Middle frontal gyrus (tissue), 1 donor: ENCODE results near the gene SRL.
"Not testable (repeated sequence)": the region's sequence is repeated elsewhere in the genome, so short reads cannot be mapped to it uniquely, and the experiment has no call there.

Experiments
- DNase-seq: peaks from one replicate; pipeline ENCODE4 v3.0.0-alpha.2; 2015; ENCODE audit warnings: low spot score; ENCODE audit errors: extremely low spot score

Gene SRL

DNA sequence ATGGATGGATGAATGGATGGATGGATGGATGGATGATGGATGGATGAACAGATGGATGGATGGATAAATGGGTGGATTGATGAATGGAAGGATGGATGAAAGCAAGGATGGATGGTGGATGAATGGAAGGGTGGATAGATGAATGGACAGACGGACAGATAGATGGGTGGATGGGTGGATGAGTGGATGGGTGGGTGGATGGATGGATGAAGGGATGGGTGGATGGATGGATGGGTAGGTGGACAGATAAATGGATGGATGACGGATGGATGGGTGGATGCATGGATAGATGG lies 14.9 kb downstream of the SRL start:
- no peak for DNase-seq

DNA sequence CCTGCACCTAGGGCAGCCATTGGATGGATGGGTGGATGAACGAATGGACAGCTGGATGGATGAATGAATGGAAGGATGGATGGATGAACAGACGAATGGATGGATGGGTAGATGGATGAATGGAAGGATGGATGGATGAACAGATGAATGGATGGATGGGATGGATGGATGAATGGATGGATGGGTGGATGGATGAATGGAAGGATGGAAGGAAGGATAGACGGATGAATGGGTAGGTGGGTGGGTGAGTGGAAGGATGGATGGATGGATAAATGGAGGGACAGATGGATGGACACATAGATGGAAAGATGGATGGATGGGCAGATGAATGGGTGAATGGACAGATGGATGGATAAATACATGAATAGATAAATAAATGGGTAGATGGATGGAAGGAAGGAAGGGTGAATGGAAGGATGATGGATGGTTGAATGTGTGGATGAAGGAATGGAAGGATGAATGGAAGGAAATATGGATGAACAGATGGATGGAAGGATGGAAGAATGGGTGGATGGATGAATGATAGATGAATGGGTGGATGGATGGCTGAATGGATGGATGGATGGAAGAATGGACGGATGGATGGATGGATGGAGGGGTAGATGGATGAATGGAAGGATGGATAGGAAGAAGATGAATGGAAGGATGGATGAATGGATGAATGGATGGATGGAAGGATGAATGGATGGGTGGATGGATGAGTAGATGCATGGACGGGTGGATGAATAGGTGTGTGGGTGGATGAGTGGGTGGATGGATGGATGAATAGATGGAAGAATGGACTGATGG lies 15.4 kb downstream of the SRL start:
- DNase-seq: no peak

DNA sequence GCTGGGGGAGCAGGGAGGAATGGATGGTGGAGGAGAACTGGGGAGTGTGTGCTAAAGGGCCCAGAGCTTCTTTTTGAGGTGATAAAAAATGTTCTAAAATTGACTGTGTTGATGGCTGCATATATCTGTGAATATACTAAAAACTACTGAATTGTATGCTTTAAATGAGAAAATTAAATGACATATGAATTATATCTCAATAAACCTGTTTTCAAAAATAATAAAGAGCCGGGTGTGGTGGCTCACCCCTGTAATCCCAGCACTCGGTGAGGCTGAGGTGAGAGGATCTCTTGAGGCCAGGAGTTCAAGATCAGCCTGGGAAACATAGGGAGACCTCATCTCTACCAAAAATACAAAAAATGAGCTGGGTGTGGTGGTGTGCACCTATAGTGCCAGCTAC lies 16.8 kb downstream of the SRL start:
- no peak for DNase-seq

DNA sequence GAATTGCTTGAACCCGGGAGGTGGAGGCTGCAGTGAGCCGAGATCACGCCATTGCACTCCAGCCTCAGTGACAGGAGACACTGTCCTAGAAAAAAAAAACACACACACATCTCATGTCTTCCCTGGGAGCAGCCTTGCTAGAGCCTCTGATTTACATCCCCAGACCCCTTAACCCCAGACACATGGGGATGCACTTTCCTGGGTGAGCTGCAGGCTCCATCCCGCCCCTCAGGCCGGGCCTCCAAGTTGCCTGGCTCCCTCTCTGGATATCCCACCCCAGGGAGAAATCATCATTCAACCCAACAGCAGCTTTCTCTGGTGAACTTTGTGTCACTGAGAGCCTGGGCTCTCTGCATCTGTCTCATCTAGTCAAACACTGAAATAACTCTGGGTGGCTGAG lies 21.5 kb downstream of the SRL start:
- no peak for DNase-seq

DNA sequence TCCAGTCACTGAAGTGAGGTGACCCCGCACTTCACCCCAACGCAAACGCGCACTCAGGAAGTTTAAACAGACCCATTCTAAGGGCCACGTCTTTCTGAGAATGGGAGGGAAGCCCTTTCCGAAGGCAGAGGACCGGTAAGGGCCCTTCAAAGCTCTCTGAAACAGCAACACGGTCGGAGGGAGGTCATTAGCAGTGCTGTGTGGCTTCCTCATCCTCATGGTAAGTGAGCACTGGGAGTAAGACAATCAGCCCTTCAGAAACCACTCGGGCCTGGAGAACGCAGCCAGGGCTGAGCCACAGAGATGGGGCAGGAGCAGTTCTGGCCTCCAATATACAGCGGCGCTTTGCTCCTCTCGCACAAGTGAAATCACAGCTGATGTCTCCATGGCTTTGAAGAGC lies 23.7 kb downstream of the SRL start:
- no peak for DNase-seq

DNA sequence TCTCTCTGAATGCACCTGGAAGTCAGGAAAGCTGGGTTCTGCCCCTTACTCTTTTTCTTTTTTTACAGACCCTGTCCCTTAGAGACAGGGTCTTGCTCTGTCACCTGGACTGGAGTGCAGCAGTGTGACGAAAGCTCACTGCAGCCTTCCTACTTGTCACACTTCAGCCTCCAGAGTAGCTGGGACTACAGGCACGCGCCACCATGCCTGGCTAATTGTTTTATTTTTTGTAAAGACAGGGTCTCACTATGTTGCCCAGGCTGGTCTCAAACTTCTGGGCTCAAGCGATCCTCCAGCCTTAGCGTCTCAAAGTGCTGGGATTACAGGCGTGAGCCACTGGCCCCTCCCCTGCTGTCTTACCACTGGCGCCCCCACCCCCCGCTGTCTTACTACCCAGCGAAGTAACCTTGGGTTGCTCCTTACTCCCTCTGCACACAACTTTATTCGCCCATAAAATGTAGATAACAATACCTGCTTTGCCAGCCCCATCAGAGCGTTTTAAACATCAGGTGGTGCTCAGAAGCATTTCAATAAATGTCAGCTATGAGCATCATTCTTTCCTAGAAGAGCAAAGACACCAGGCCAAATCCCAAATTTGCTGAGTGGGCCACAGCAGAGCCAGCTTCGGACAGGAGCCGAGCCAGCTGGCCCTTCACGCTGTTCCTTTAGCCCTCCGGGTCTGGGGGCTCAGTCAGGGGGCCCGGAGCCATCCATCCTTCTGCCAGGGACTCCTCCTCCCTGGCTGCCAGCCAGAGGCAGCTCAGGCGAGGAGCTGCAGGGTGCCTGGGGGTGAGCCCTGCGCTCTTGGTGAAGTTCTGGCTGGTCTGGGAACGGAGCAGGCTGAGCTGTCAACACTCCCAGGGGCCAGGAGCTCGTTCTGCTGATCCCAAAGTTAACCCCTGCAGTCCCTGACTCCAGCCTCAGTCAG lies 24.4 kb downstream of the SRL start:
- no peak for DNase-seq

DNA sequence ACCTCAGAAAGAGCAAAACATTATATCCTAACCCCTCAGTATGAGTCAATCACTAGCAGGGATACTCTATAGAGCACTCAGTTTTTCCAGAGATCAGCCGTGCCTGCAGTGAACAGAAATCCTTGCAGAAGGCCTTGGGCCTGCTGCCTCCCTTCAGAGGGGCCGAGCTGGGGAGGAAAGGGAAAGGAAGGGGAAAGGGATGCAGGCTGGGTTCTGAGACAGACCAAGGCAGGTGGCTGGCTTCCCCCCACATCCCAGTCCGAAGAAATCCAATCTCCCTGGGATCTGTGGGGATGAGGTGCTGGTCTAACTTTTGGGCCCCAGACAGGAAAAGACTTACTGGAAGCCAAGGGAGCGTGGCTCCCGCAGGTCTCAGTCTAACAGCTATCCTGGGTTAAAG lies 25.3 kb downstream of the SRL start:
- no peak for DNase-seq

DNA sequence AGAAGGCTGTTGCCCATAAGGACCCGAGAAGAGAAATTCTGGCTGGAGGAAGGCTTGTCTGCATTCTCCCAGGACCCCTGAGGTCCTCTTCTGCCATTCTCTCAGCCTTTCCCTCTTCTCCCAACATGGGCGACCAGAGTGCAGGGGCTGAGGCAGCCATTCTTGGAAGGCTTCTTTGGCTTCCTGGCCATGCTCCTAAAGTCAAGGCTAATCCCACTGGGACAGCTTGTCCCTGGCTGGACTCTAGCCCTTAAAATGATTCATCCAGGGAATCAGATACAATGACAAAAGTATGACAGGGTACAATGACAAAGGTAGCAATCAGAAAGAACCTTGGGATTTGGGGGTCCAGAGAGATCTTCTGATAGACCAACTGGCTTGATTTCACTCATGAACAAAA lies 26.8 kb downstream of the SRL start:
- no peak for DNase-seq

DNA sequence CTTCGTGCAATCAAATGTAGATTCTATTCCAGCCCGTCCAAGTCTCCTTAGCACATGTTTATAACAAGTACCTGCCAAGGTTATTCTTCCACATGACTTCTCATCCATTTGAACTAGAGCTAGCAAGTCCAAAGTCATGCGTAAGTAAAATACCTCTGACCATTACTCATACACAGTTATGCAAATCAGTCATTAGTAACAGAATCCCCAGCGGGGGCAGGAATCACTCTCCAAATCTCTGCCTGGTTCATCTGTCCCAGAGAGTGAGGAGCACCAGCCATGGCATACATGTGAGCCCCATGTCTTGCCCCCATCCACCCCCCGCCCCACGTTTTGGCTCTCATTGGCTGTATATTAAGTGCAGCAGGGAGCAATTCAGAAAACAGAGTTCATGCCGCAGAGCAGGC lies 27.7 kb downstream of the SRL start:
- no peak for DNase-seq

DNA sequence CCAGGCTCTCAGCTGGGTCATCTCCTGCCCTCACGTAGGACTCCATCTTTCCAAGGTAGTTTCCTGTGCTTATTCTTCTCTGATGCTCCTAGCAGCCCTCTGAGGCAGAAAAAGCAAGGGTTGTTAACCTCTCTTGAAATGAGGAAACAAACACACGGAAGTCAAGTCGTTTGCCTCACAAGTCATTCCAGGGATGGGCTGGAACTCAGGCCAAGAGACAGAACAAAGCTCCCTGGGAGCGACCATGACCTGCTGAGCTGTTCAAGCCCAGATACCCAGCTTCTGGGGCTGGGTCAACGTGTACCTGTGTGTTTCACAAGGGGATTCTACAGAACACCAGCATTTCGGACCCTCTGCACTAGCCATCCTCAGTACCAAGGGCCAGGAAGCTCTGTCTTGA lies 28.1 kb downstream of the SRL start:
- DNase-seq: no peak

DNA sequence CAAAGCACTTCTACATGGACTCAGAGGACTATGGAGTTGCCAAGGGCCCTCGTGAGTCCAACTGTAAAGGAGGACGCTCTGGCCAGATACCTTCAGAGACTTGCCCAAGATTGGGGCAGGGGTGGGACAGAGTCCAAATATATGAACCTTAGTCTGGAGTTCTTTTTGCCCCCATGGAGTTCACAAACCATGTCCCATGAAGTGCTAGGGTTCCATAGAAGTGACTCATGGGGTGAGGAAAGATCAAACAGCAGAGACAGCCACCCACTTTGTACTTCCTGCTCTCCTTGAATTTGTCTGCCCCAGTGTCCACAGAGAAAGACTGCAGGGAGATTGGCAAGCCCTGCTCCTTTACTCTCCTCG lies 29.0 kb downstream of the SRL start:
- no peak for DNase-seq

DNA sequence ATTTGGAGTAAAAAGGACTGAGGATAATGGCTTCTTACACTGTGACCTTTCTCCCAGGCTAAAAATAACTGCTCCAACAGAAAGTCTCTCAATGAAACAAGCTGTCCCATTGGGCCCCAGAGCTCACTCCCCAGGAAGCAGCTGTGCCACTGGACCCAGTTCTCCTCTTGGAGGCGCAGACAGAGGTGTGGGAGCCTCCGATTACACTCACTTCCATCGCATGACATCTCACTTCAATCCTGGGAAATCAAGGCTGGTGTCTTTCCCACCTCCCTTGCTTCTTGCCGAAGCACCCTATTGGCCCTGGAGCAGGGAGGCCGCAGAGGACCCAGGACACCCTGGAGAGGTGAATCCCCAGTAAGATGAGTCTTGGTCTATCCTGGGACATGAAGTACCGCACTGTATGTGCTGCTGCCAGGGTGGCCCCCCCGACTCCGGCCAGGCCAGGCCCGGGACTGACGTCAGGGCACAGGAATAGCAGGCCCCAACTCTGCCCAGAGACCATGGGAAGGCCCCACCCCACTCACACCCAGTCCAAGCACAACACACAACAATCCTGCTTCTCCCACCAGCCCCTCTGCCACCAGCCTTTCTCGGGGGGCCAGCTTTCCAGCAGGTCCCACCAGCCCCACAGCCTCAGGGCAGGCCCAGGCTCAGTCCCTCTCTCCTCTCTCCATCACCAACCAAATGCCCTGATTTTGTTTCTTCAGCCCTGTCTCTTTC lies 29.5 kb downstream of the SRL start:
- no peak for DNase-seq

DNA sequence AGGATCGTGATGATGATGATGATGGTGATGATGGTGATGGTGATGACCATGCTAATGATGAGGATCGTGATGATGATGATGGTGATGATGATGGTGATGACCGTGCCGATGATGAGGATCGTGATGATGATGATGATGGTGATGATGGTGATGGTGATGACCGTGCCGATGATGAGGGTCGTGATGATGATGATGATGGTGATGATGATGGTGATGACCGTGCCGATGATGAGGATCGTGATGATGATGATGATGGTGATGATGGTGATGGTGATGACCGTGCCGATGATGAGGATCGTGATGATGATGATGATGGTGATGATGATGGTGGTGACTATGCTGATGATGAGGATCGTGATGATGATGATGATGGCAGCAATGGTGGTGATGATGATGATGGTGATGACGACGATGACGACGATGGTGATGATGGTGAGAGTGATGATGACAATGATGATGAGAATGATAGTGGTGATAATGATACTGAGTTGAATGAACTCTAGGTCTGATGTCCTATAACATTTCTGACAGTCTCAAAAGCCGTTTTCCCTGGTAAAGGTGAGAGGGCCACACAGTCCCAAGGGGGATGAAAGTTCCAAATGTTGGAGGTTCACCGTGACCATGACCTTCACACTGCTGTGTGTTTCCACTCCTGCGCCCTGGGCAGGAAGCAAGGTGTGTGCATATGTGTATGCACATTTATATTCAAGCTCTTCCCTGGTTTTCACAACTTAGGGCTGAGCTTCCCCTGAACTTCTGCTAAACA lies 30.3 kb downstream of the SRL start:
- DNase-seq: not testable (repeated sequence)

DNA sequence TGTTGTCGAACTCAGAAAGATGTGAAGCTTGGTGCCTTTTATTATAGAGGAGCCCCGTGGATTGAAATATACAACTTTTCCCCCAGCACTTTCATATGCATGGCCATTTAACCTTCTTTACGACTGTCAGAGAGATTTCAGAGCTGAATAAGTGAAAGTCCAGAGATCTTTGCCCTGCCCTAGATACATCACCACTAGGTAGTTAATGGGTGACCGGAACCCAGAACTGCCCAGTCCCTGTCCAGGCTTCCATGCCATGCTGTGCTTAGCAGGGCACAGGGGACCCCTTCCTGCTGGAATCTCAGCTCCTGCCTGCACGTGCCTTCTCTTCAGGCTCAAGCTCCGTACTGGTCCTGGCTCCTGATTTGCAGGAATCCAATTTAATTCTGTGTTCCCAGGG lies 32.2 kb downstream of the SRL start:
- no peak for DNase-seq

DNA sequence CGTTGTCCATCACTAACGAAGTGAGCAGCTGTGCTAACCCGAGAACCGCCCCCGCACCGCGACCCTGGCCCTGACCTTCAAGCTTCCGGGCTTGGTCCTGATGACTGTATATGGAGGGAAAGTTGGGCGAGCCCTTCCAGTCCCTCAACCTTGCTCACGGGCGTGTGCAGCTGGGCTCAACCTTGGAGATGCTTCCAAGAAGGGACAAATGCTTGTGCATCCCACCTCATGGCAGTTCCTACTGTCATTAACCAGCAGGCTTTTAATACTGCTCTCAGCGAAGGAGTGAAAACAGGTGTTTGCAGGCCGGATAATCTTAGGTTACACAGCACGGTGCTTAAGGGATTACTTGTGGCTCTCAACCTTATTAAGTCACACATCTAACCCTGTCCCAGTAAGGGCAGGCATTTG lies 33.5 kb downstream of the SRL start:
- no peak for DNase-seq

DNA sequence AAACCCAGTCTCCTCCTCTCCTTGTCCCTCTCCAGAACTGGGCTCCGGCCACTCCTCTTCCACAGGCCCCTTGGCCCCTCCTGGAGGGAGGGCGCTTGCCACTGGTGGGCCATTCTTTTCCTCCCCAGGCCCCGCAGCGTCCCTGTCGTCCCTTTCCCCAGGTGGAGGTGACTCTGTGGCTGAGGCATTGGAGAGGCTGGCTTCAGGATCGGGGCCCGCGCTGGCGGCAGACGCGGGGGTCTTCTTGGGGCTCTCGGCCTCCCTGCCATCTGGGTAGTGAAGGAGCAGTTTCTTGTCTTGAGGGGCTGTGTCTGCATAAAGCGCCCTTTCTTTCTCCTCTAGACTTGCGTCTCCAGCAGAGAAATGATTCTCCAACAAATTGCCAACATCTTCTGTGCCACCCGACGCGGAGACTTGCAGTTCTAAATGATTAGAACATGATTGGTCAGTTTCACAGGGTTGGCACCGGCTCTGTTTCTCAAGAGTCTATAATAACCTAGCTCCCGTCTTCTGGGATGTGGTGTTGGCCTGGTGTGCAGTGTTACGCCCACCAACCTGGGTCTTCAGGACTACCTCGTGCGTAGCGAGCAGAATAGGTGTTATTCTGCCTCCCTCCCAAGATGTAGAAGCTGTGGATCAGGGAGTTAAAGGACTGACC lies 34.1 kb downstream of the SRL start:
- DNase-seq: no peak

DNA sequence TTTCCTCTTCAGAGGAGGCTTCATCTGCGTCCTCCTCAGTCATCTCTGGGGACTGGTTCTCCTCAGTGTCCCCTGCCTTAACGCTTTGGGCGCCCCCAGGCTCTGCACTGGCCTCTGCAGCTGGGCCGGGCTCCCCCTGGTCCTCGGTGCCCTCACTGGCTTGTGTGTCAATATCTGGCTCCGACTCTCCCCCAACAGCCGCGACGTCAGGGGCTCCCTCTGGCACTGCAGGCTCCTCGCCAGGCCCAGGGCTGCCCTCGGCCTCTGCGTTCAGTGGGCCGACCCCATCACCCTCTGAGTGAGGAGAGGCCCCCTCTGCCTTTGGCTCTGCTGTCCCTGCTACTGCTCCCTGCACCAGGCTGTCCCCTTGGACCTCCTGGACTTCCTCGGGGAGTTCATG lies 34.7 kb downstream of the SRL start:
- DNase-seq: no peak

DNA sequence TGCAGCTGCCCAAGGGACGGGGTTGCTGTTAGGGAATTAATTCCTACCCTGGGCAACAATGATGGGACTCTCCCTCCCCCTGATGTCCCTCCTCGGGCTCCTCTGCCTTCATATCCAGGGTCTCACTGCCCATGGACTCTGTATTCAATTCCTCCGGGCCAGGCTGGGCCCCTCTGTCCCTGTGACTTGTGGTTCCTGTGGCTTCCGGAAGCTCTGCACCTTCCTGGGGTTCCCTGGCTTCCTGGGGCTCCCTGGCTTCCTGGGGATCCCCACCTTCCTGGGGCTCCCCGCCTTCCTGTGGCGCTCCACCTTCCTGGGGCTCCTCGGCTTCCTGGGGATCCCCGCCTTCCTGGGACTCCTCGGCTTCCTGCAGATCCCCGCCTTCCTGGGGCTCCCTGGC lies 35.2 kb downstream of the SRL start:
- DNase-seq: no peak

DNA sequence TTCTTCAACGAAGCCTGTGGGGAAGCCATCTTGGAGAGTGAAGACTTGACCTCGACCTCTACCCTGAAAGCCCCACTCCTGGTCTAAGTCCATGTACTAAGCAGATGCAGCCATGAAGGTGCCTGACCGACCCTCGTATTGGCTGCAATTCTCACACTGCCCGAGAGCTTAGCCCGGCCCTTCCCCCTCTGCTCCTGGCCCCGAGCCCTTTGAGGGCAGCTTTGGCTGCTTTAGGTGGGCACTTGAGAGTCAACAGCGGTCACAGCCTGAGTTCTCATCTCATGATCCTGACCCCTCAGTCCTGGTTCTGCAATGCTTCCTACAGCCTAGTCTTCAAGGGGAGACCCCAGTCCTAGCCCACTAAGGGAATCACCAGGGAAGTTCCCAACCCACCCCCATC lies 35.9 kb downstream of the SRL start:
- no peak for DNase-seq

DNA sequence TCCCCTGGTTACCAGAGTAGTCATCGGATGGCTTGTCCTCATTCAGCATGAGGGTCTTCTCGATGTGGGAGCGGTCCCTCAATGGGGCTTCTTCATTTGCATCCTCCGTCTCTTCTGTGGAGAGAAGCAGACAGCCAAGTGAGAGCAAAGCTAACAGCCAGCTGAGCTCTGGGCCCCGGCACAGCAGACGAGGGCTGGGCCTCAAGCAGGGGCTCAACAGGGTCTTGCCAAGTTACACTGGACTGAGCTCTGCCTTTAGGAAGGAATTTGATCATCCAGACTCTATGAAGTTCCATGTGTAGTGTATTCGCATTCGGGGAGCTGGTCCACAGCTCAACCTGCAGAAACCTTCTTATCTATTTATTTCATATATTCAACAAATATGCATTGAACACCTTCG lies 37.4 kb downstream of the SRL start:
- no peak for DNase-seq

DNA sequence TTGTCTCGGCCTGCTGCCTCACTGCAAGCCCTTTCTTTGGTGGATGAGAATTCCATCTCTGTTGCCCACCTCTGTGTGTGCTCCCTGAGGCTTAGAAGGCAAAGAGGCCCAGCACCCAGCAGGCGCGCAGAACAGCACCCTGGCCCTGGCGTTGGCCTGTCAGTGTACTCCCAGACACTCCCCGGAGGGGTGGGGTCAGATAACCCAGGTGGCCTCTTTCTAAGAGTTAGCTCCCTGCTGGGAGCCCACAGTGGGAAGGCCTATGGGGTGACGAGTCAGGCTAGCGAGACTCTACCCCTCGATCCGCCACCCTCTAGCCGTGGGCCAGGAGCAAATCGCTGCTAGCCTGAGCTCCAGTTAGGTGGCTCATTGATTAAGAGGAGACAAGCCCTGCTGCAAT lies 38.1 kb downstream of the SRL start:
- no peak for DNase-seq
